Measurements from ENCODE around the gene FBRSL1.
"Not testable (repeated sequence)": the region's sequence is repeated elsewhere in the genome, so short reads cannot be mapped to it uniquely, and the experiment has no call there.

Gene FBRSL1

GRCh38 chr12:132489602-132490266 is at the start of gene FBRSL1:
Gene FBRSL1 (plus strand): TSS chr12:132490151.
- DNase-seq (ENCODE audit: low spot score) = peak; percentile 94

GRCh38 chr12:132440420-132440819 is 49.5 kb upstream of the FBRSL1 start:
- not testable (repeated sequence) for DNase-seq (ENCODE audit: low spot score)

- no peak for DNase-seq (ENCODE audit: low spot score)
Observed at GRCh38 chr12:132441871-132442863, 47.8 kb upstream of the FBRSL1 start.

DNA sequence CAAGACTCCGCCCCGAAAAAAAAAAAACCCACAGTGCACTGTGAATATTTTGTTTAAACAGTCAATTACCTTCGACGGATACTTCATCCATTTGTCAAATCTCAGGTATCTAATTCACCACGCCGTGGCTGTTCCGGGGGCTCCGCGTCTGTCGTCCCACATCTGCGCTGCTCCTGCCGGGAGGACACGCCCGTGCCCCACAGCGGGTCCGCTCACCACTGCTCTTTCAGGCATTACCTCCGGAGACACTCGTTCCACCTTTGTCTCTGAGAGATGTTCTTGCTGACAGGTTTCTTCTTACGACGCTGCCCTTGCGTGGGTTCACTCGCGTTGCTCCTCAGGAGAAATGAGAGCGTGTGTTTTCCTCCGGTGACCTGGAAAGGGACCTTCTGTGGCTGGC is 46.9 kb upstream of the FBRSL1 start:
- DNase-seq (ENCODE audit: low spot score) = no peak

DNA sequence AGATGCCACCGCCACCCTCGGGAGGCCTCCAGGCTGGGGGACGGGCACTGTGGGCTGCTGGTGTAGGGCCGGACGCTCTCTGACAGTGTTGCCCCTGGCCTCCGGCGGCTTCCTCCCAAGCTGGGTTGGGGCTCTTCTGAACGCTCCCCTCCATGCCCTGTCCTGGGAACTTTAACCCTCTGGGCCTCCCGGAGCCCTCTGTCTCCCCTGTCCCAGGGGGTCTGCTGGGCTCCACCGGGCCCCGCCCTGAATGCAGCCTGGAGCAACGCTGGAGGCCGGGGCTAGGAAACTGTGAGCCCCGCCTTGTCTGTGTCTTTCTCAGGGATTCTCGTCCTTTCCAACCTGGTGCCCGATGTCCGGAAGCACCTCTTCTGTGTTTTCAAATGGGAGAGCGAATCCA is 45.7 kb upstream of the FBRSL1 start:
- no peak for DNase-seq (ENCODE audit: low spot score)

DNA sequence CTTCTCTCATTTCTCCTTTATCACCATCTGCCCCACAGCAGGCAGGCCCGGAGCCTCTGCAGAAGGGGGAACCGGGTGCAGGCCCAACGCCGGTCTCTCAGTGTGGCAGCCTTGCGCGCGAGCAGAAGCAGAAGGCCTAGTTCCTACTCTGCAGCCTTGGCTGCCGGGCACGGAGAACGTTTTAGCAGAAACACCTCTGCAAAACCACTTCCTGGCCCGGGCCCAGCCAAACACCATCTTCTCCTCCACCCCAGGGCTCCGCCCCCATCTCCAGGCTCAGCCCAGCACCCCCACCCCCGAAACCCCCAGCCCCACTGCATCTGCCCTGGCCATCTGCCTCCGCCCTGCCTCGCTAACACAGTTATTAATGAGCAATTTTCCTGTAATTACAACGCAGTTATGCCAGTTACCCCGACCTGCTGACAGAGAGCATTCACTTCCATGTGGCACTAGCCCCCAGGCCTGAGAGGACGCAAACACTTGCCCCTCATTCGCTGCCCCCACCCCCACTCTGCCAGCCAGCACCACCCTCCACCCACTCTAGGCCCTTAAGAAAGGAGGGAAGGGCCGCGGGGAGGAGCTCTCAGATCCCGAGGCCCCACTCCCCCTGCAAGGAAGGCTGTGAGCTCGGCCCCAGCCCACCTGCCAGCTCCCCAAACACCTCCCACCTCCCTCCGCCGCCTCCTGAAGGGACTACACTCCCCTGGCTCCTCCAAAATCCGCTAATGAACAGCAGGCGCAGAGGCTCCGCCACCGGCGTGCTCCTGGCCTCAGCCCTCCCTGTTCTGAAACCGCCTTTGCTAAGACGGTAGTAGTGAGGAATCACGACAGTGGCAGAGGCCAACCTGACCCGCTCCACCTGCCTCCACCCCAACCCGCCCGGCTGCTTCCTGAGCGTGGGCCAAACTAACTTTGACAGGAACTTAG is 44.7 kb upstream of the FBRSL1 start:
- DNase-seq (ENCODE audit: low spot score) = peak; percentile 83

DNA sequence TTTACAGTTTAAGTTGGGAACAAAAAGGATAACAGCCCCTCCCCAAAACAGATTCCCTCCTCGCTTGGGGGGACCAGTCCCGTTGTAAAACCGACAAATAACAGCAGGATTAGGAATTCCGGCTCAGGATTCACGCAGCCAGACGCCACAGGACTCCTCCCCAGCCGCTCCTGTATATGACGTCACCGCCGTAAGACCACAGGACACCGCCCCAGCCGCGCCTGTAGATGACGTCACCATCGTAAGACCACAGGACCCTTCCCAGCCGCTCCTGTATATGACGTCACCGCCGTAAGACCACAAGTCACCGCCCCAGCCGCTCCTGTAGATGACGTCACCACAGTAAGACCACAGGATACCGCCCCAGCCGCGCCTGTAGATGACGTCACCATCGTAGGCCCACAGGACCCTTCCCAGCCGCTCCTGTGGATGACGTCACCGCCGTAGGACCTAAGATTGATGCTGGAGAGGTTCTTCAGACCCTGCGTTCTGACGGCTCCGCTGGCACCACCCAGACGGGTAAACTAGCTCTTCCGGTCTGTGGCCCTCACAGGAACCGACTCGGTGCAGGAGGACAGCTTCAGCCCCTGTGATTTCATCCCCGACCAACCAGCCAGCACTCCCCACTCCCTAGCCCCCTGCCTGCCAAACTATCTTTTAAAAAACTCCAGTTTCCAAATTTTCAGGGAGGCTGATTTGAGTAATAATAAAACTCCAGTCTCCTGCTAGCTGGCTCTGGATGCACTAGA is 43.9 kb upstream of the FBRSL1 start:
- DNase-seq (ENCODE audit: low spot score) = peak; percentile 77

DNA sequence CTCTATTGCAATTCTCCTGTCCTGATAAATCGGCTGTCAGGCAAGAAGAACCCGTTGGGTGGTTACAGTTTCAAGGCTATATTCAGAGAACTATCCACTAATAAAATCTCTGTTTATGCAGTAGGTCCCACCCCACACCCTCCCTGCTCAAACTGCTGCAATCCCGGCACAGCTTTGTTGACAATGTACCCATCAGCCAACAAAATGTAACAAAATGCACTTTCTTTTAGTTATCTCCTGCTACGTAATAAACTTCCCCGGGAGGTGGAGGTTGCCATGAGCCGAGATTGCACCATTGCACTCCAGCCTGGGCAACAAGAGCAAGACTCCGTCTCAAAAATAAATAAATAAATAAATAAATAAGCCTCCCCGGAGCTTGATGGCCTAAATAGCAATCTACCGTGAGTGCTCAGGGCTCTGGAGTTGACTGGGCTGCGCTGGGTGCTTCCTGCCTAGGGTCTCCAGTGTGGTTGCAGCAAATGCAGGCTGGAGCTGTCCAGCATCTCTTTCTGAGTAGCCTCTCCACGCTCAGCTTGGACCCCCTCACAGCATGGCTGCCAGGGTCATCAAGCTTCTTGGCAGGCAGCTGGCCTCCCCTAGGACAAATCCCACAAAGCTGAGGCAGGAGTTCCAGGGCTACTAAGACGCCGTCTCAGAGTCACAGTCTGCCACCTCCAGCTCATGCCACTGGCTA is 43.2 kb upstream of the FBRSL1 start:
- DNase-seq (ENCODE audit: low spot score) = no peak

DNA sequence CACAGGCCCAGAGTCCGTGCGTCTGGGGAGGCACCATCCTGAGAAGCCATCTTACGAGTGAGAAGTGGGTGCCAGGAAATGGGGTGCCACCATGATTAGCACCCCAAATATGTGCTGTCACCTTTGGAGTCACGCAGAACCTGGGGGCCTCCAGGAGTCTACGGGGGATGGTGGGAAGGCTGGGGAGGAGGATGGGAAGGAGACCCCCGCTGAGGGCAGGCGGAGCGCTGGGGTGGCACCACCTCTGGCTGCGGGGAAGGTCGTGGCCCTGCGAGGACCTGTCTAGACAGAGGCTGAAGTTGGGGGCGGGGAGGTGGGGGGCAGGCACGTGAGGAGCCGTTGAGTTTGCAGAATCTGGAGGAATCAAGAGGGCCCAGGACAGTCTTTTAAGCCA is 42.6 kb upstream of the FBRSL1 start:
- DNase-seq (ENCODE audit: low spot score) = no peak

- no peak for DNase-seq (ENCODE audit: low spot score)
Observed at GRCh38 chr12:132447731-132448462, 42.1 kb upstream of the FBRSL1 start.

DNA sequence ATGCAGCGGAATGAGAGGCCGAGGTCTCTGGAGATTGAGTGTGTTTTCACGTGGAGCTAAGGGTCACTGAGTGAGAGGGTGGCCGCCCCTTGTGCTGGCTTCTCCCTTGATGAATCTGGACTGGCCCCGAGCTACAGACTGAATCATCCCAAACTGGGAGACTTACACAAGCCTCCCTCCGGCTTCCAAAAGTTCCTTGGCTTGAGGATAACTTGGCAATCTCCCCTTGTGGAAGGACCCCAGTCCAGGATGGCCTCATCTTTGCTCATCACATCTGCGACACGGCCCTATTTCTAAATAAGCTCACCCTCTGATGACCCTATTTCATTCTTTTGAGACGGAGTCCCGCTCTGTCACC is 41.5 kb upstream of the FBRSL1 start:
- no peak for DNase-seq (ENCODE audit: low spot score)

- peak; percentile 22 for DNase-seq (ENCODE audit: low spot score)
Observed at GRCh38 chr12:132449565-132450417, 40.2 kb upstream of the FBRSL1 start.

DNA sequence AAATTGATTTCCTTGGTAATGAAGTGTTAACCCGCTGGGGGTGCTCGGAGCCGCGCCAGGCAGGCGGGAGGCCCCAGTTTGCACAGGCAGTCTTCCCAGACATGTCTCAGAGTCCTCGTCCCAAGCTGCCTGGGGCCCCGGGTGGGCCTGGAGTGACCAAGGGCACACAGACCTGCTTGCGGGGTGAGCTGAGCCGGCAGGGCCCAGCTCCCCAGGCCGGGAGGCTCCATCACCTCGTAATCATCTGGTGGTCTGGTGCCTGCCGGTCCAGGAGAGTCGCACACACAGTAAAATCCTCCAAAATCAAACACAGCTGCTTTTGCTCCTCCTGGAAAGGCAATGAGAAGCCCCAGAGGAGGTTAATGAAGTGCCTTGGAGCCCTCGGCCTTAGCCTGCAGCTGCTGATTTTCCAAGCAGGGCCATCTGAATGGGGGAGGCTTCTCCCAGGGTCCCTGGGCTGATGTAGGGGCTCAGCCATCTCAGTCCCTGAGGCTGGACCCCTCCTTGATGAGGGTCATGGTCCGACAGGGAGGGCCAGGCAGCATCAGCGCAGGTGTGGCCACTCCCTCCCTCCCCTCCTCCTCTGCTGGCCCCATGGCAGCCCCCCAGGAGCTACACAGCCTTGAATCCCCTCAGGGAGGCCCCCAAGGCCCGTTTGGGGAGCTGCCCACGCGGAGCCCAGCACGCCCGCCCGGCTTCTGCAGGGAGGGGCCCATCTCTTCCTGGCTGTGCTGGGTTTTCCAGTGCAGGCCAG is 39.4 kb upstream of the FBRSL1 start:
- no peak for DNase-seq (ENCODE audit: low spot score)

DNA sequence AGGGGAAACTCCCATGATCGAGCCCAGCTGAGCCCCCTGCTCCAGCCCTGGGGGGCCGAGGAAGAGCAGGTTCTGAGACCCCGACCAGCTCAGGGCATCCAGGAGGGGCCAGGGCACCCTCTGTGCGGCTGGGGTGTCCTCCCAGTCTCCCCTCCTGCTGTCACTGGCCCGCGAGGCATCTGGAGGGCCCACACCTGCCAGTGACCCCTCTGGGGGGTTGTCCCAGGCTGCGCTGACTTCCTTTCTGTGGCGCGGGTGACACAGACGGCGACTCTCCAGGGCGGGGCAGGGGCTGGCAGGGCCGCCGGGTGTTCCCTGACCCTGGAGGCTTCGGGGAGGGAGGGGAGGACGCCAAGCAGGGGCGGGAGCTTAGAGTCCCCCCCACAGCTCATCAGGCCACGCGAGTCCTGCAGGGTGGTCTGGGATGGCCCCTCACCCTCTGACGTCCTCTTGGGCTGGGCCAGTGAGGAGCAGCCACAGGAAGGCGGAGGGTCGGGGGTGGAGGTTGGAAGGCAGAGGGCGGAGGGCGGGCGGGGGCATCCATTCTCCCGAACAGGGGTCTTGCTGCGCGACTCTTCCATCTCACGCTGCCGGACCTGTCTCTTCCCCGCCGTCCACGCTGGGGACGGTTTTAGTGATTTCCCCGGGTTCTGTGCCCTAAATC is 38.6 kb upstream of the FBRSL1 start:
- DNase-seq (ENCODE audit: low spot score) = no peak

DNA sequence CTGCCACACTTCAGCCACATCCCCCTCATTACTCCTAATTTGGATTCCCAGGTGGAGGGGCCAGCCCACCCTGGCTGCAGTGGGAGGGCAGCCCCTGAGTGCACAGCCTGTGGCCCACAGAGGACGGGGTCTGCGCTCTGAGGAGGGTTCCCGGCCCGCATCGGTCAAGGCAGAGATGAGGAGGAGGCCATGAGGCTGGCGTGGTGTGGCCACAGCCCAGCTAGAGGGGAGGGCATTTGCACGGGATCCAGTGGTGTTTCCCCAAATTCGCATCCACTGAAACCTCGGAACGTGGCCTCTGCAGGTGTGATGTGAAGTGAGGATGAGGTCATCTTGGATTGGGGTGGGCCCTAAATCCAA is 38.1 kb upstream of the FBRSL1 start:
- DNase-seq (ENCODE audit: low spot score) = no peak

DNA sequence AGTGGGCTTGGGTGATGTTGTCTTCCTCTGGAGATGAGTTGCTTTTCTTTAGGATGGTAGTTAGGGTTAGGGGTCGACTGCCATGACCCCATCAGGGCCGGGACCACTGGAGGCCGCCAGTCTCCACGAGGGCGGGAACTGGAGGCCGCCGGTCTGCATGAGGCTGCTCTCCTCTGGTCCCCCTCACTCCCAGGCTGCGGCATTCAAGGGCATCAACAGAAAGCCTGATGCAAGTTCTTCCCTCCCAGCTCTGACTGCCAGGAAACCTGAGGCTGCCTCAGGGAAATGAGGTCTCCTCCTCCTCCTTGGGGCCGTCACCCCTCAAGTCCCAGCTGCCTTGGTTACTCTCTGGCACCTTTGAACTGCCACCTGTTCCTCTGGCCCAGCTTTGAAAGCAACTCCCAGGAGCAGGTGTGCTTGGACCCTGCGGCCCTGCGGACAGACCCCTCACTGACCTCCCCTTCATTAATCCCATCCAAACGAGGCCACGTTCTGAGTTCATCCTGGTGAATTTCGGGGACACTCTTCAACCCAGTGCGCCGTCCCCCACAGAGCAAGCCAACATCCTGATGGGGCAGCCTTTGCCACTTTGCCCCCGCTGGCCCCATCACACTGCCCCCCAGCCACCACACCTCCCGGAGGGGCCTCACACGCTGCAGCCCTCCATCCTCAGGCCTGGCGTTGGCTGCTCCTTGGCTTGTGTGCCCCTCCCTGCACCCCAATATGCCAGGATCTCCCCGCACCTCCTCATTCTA is 37.2 kb upstream of the FBRSL1 start:
- DNase-seq (ENCODE audit: low spot score) = no peak

Data from CD4-positive, alpha-beta T cell treated with Interleukin-2 at 100 ng/mL for 4 hours (primary cell).